ENCODE measurements around the gene CD274.

DNA sequence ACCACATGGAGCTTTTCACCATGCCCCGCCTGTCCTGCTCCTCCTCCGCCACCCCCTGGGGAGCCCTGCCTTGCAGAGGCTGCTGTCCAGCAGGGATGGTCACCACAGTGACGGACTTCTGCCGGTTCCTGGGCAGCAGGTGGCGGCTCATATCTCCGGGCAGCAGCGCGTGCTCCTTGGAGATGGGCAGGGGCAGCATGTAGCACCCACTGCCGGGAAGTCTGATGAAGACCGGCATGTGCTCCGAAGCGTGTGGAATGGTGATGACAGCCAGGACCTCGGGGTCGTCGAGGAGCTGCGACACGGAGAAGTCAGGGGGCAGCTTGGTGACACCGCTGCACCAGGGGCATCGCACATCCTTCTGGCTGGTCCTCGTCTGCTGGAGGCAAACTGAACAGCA is 31.9 kb upstream of the CD274 start:
- no peak for TF ChIP-seq POLR2A (IDR thresholded peaks at IDR 0.05)
- TF ChIP-seq, protein P1, sequence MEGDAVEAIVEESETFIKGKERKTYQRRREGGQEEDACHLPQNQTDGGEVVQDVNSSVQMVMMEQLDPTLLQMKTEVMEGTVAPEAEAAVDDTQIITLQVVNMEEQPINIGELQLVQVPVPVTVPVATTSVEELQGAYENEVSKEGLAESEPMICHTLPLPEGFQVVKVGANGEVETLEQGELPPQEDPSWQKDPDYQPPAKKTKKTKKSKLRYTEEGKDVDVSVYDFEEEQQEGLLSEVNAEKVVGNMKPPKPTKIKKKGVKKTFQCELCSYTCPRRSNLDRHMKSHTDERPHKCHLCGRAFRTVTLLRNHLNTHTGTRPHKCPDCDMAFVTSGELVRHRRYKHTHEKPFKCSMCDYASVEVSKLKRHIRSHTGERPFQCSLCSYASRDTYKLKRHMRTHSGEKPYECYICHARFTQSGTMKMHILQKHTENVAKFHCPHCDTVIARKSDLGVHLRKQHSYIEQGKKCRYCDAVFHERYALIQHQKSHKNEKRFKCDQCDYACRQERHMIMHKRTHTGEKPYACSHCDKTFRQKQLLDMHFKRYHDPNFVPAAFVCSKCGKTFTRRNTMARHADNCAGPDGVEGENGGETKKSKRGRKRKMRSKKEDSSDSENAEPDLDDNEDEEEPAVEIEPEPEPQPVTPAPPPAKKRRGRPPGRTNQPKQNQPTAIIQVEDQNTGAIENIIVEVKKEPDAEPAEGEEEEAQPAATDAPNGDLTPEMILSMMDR (IDR thresholded peaks at IDR 0.05): no peak
